Gastrocnemius medialis (tissue), 4 donors: ENCODE results near the gene ZNF230.

Experiments used
- CTCF ChIP-seq, 5 experiments: fragments of 450-650 bp in 3 of 5; fragments of 200-600 bp in 2 of 5; sonication (generic) in 2 of 5; IDR thresholded peaks in 4 of 5; conservative IDR thresholded peaks in 1 of 5; 1 replicate in 4 of 5; 2 replicates in 1 of 5; pipeline ENCODE4 v1.5.1; 2016 to 2019; ENCODE audit warnings: antibody characterized with exemption in 5 of 5, mild to moderate bottlenecking in 3 of 5, moderate library complexity in 3 of 5
- POLR2A ChIP-seq, 2 donors: fragments of 450-650 bp; IDR thresholded peaks; one replicate each; pipeline ENCODE4 v1.6.1; 2017; ENCODE audit warnings: antibody characterized with exemption in 2 of 2, mild to moderate bottlenecking in 2 of 2, moderate library complexity in 2 of 2

DNA sequence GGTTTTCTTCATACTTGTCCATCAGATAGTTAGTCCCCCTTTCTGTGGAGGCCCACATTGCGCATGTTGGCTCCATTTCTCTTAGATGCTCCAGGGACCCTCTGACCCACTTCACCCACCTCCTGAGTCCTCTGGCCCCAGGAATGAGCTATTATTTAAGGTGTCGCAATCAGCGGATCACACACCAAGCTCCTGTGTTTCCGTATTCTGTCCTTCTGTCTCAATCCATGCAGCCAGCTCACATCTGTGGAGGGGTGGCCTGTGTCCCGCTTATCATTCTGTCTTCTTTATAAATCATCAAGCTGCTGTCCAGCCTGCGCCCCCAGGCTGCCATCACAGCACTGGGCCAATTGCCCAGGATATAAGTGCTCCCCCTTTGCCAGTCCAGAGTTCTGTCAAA is 4.7 kb downstream of the ZNF230 start:
- TF ChIP-seq CTCF (IDR thresholded peaks at IDR 0.05 in 4 of 5, conservative IDR thresholded peaks at IDR 0.05 in 1 of 5) (no peak), POLR2A (IDR thresholded peaks at IDR 0.05) (no peak)
